Endothelial cell of umbilical vein (primary cell): ENCODE data around the gene KCNMA1. TPM values are rescaled to one million over a fixed set of nuclear protein-coding genes. Genes with fewer than 3 reads are reported as not detected.

Experiments
- BruUV-seq: library from RNA; stranded (reverse); fragments of 400-500 nt; replicated peaks from 2 replicates; lab custom pipeline; 2021; lab: Mats Ljungman, UMichigan
- CTCF ChIA-PET: fragments of 300-600, 350-600 bp; sonication (Branson Sonifier 250); formaldehyde crosslinking; loops from one replicate; lab custom pipeline; 2021; ENCODE audit warnings: antibody characterized with exemption, inconsistent platforms; lab: Charles Lee
- POLR2A ChIA-PET: fragments of 300-600, 350-600 bp; sonication (Branson Sonifier 250); formaldehyde crosslinking; loops from one replicate; lab custom pipeline; 2021; ENCODE audit warnings: antibody characterized with exemption, inconsistent platforms; lab: Charles Lee
- DNase-seq: peaks from one replicate; pipeline ENCODE4 v3.0.0-alpha.2; 2011; ENCODE audit warnings: low read depth, low spot score
- FAIRE-seq: peaks from 2 replicates; lab custom pipeline; 2011; peaks lifted over from hg19 to GRCh38; lab: Jason Lieb, UNC
- H2AFZ ChIP-seq: 2 replicates; pipeline ENCODE4 v1.6.0; 2012; ENCODE audit warnings: low read depth, low read length, control low read depth, inconsistent platforms
- H3K27ac ChIP-seq: 2 replicates; pipeline ENCODE4 v1.5.1; 2011; ENCODE audit warnings: low read depth, mild to moderate bottlenecking, control low read depth, low read length, moderate library complexity; ENCODE audit not compliant: insufficient read depth
- H3K27me3 ChIP-seq, 2 experiments: 2 replicates each; pipeline versions ENCODE4 v1.6.0 to v1.6.1; 2011; ENCODE audit warnings: low read length in 2 of 2, mixed read lengths in 1 of 2; ENCODE audit not compliant: control insufficient read depth in 2 of 2, insufficient read depth in 2 of 2
- H3K36me3 ChIP-seq, 2 experiments: 2 replicates in 1 of 2; 3 replicates in 1 of 2; pipeline ENCODE4 v1.5.1; 2011; ENCODE audit warnings: low read length in 2 of 2, mild to moderate bottlenecking in 1 of 2, moderate library complexity in 1 of 2; ENCODE audit not compliant: control insufficient read depth in 2 of 2, insufficient read depth in 2 of 2; ENCODE audit errors: extremely low read depth in 1 of 2
- H3K4me1 ChIP-seq: 3 replicates; pipeline ENCODE4 v1.5.1; 2011; ENCODE audit warnings: mild to moderate bottlenecking, low read length; ENCODE audit not compliant: control insufficient read depth, insufficient read depth; ENCODE audit errors: extremely low read depth
- H3K4me2 ChIP-seq: 2 replicates; pipeline ENCODE4 v1.6.1; 2011; ENCODE audit warnings: low read length, control low read depth, mixed read lengths; ENCODE audit not compliant: insufficient read depth
- H3K4me3 ChIP-seq, 3 experiments: fragments of 200-600 bp in 1 of 3; sonication (generic), shearing (Covaris generic) in 1 of 3; replicated peaks in 1 of 3; 2 replicates each; pipeline ENCODE4 v1.5.1; 2011 to 2016; ENCODE audit warnings: control low read depth in 3 of 3, low read length in 3 of 3, mild to moderate bottlenecking in 2 of 3, inconsistent platforms in 1 of 3, low read depth in 1 of 3, moderate library complexity in 1 of 3; ENCODE audit not compliant: insufficient read depth in 1 of 3
- H3K79me2 ChIP-seq: 2 replicates; pipeline ENCODE4 v1.6.0; 2012; ENCODE audit warnings: low read length, inconsistent platforms; ENCODE audit not compliant: control insufficient read depth, insufficient read depth
- H3K9ac ChIP-seq: replicated peaks from 2 replicates; pipeline ENCODE3; 2011; ENCODE audit warnings: low read length, control low read depth; ENCODE audit not compliant: insufficient read depth; ENCODE audit errors: extremely low read depth
- H3K9me1 ChIP-seq: replicated peaks from 3 replicates; pipeline ENCODE4 v1.6.0; 2011; ENCODE audit warnings: mild to moderate bottlenecking, low read length; ENCODE audit not compliant: control insufficient read depth, insufficient read depth; ENCODE audit errors: extremely low read depth
- H3K9me3 ChIP-seq: replicated peaks from 2 replicates; pipeline ENCODE4 v1.5.1; 2012; ENCODE audit warnings: low read length, inconsistent platforms; ENCODE audit not compliant: control insufficient read depth, insufficient read depth
- H4K20me1 ChIP-seq: replicated peaks from 2 replicates; pipeline ENCODE3; 2011; ENCODE audit warnings: mild to moderate bottlenecking, low read length; ENCODE audit not compliant: control insufficient read depth, insufficient read depth; ENCODE audit errors: extremely low read depth
- GATA2 ChIP-seq: IDR thresholded peaks from 2 replicates; pipeline ENCODE4 v1.7.0; 2011; ENCODE audit warnings: low read depth, mild to moderate bottlenecking, moderate library complexity, mixed read lengths, low read length; ENCODE audit not compliant: insufficient read length, insufficient read depth
- JUN ChIP-seq: IDR thresholded peaks from 2 replicates; pipeline ENCODE4 v1.6.1; 2011; ENCODE audit warnings: borderline replicate concordance, low read depth; ENCODE audit not compliant: insufficient read length, insufficient read depth
- dilution Hi-C: fragments of 300-500 bp; cut with MboI; formaldehyde crosslinking; loops from one replicate; pipeline ENCODE4 v1.15.0; 2019; ENCODE audit warnings: low sequenced_read_pairs; ENCODE audit not compliant: extremely low pct_ligation_motif_present
- intact Hi-C: fragments of 100-400 bp; cut with micrococcal nuclease; formaldehyde crosslinking; loops from one replicate; pipeline ENCODE4 v1.10.0; 2022
- polyA plus RNA-seq, 4 experiments: library from polyadenylated mRNA; depleted of rRNA in 3 of 4; stranded (reverse) in 3 of 4; unstranded in 1 of 4; fragments of >200 nt; gene quantifications; 2 replicates each; pipeline versions ENCODE4 v1.2.1 to v1.2.3, GENCODE V29; 2011 to 2012; ENCODE audit warnings: missing spikeins in 1 of 4
- total RNA-seq: library from RNA; stranded (reverse); gene quantifications from 2 replicates; pipeline ENCODE4 v1.2.3, GENCODE V29; 2021
- TF ChIP-seq, protein P1 (sequence below): IDR thresholded peaks from 2 replicates; pipeline ENCODE4 v1.6.1; 2011; ENCODE audit not compliant: insufficient read depth, insufficient read length
- TF ChIP-seq, protein P2 (sequence below), 2 donors: IDR thresholded peaks; 1 replicate in 1 of 2; 2 replicates in 1 of 2; pipeline ENCODE4 v1.5.1; 2011; ENCODE audit warnings: low read length in 2 of 2, mild to moderate bottlenecking in 2 of 2, moderate library complexity in 2 of 2, control low read depth in 1 of 2, inconsistent platforms in 1 of 2, low read depth in 1 of 2; ENCODE audit not compliant: insufficient read depth in 1 of 2; ENCODE audit errors: extremely low read depth in 1 of 2

The KCNMA1 gene
- total and polyA plus RNA-seq, 2 donors (not counting 3 experiments of a cell fraction or from before 2014, with no cell fraction given) = 0.10 to 0.82 TPM

DNA sequence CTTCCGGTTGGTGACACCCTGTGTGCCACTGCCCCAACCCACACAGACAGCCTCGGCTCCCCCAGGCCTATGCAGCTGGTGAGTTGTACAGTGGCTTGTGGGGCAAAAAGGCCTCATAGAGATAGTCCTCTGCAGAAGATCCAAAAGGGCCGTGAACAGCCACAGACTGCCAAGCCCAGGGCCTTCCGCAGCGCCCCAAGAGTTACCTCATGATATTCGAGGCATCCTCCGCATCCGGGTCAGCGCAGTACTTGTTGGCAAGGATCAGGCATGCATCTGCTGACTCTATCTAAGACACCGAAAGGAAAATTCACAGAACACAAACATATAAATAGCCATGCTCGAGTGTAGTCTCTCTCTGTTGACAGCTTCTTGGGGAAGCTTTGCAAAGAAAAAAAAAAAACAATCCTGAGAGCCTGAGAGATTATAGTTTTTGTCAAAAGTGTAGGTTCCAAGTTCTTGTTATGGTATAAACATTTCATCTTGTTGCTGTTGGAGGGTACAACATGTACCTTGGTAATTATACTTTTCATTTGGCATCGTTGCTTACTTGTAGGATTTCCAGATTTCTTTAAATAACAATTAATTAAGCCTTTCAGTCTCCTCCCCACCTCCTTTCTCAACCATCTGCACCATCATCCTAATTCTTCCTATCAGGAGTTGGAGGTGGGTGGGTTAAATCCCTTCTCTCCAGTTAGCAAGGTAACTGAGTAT lies 553.0 kb downstream of the KCNMA1 start:
- no peaks in the 10 kb centered on the region for H4K20me1 ChIP-seq
- H3K4me3 ChIP-seq = no peak overlapping the region
- intact Hi-C loops (no loop called here), dilution Hi-C loops (no loop called here)
- no peaks in the 10 kb centered on the region for H3K4me1 ChIP-seq
- TF ChIP-seq, protein P1, sequence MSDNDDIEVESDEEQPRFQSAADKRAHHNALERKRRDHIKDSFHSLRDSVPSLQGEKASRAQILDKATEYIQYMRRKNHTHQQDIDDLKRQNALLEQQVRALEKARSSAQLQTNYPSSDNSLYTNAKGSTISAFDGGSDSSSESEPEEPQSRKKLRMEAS = no peak
- TF ChIP-seq JUN (no peak), GATA2 (no peak)
- TF ChIP-seq, protein P2, sequence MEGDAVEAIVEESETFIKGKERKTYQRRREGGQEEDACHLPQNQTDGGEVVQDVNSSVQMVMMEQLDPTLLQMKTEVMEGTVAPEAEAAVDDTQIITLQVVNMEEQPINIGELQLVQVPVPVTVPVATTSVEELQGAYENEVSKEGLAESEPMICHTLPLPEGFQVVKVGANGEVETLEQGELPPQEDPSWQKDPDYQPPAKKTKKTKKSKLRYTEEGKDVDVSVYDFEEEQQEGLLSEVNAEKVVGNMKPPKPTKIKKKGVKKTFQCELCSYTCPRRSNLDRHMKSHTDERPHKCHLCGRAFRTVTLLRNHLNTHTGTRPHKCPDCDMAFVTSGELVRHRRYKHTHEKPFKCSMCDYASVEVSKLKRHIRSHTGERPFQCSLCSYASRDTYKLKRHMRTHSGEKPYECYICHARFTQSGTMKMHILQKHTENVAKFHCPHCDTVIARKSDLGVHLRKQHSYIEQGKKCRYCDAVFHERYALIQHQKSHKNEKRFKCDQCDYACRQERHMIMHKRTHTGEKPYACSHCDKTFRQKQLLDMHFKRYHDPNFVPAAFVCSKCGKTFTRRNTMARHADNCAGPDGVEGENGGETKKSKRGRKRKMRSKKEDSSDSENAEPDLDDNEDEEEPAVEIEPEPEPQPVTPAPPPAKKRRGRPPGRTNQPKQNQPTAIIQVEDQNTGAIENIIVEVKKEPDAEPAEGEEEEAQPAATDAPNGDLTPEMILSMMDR (IDR thresholded peaks at IDR 0.05; ENCODE audit: extremely low read depth in 1 of 2, insufficient read depth in 1 of 2, low read depth in 1 of 2, low read length in 2 of 2) = no peak
- DNase-seq (no peak), FAIRE-seq (no peak)
- ChIA-PET POLR2A (interaction anchor here (0.5 kb wide), 1 partner anchor 617 kb away, joined by 3 read pairs; no protein-coding TSS in a partner anchor), CTCF (no interaction called here)
- H3K79me2 ChIP-seq = no peaks in the 10 kb centered on the region
- H3K9me3 ChIP-seq = no peaks in the 10 kb centered on the region
- H3K9me1 ChIP-seq = no peaks in the 10 kb centered on the region
- H3K4me2 ChIP-seq = no peak overlapping the region
- H3K27ac ChIP-seq = no peak overlapping the region
- no peak overlapping the region for H3K9ac ChIP-seq
- BruUV-seq = no TSS peak
- H2AFZ ChIP-seq = no peak overlapping the region
- H3K36me3 ChIP-seq = no peaks in the 10 kb centered on the region
- no peaks in the 10 kb centered on the region for H3K27me3 ChIP-seq
